ENCODE results near the gene IFIT2. TPM values are rescaled to one million over a fixed set of nuclear protein-coding genes. Genes with fewer than 3 reads are reported as not detected.
A peak's percentile ranks its signal among the peaks of the same experiment; 100 is the strongest.

IFIT2 gene
- total RNA-seq, 2 experiments from 2014 or later: 0.57 to 0.72 TPM

DNA sequence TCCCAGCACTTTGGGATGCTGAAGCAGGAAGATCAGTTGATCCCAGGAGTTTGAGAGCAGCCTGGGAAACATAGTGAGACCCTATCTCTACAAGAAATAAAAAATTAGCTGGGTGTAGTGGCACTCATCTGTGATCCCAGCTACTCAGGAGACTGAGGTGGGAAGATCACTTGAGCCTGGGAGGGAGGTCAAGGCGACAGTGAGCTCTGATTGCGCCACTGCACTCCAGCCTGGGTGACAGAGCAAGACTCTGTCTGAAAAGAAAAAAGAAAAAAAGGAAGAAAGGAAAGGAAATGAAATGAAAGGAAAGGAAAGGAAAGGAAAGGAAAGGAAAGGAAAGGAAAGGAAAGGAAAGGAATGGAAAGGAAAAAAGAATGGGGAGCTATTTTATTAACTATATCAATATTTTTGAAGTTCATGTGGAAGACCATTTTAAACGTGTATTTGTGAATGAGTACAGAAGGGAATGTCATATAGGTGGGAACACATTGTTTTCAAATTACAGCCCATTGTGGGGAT is 7.1 kb upstream of the IFIT2 start:
- no peak overlapping the region for H2AFZ ChIP-seq (ENCODE audit: low read length)
- no TSS peak for BruUV-seq (replicated peaks)
- H4K20me1 ChIP-seq (ENCODE audit: insufficient read depth, low read length): no peaks in the 10 kb centered on the region
- H3K27ac ChIP-seq (ENCODE audit: low read depth, low read length, poor library complexity, severe bottlenecking): no peak overlapping the region
- no peaks in the 10 kb centered on the region for H3K4me1 ChIP-seq (ENCODE audit: insufficient read depth, low read length, poor library complexity, severe bottlenecking)
- intact Hi-C loops (cut with micrococcal nuclease; ENCODE audit: unreplicated experiment): no loop called here
- H3K79me2 ChIP-seq (ENCODE audit: insufficient read depth, low read depth, low read length): no peaks in the 10 kb centered on the region
- no peaks in the 10 kb centered on the region for H3K36me3 ChIP-seq (ENCODE audit: insufficient read depth, low read length)
- no peaks in the 10 kb centered on the region for H3K9me2 ChIP-seq (ENCODE audit: insufficient read depth, low read length)
- H3K9me3 ChIP-seq (ENCODE audit: low read length): no peaks in the 10 kb centered on the region; the same call in 1 of the 2 replicates
- no peak for DNase-seq (ENCODE audit: low spot score)
- TF ChIP-seq CTCF (conservative IDR thresholded peaks at IDR 0.05; ENCODE audit: low read length) (no peak), EZH2phosphoT487 (IDR thresholded peaks at IDR 0.05; ENCODE audit: borderline replicate concordance, low read depth, low read length) (no peak)
- CTCF ChIA-PET (ENCODE audit: unreplicated experiment): no interaction called here
- H3K4me2 ChIP-seq (ENCODE audit: low read length): no peak overlapping the region
- POLR2A ChIA-PET: no interaction called here
- no peak overlapping the region for H3K4me3 ChIP-seq (ENCODE audit: low read depth, low read length, poor library complexity, severe bottlenecking)

GRCh38 chr10:89295597-89295996 is 6.2 kb upstream of the IFIT2 start:
- Histone ChIP-seq H3K9me2 (ENCODE audit: insufficient read depth, low read length) (no peaks in the 10 kb centered on the region), H3K4me1 (ENCODE audit: insufficient read depth, low read length, poor library complexity, severe bottlenecking) (no peaks in the 10 kb centered on the region), H3K79me2 (ENCODE audit: insufficient read depth, low read depth, low read length) (no peaks in the 10 kb centered on the region), H4K20me1 (ENCODE audit: insufficient read depth, low read length) (no peaks in the 10 kb centered on the region), H3K36me3 (ENCODE audit: insufficient read depth, low read length) (no peaks in the 10 kb centered on the region), H3K4me3 (ENCODE audit: low read depth, low read length, poor library complexity, severe bottlenecking) (no peak overlapping the region), H3K9me3 (ENCODE audit: low read length) (no peaks in the 10 kb centered on the region; the same call in 1 of the 2 replicates), H3K27ac (ENCODE audit: low read depth, low read length, poor library complexity, severe bottlenecking) (no peak overlapping the region), H3K4me2 (ENCODE audit: low read length) (no peak overlapping the region), H2AFZ (ENCODE audit: low read length) (no peak overlapping the region)
- CTCF ChIA-PET (ENCODE audit: unreplicated experiment): no interaction called here
- intact Hi-C loops (cut with micrococcal nuclease; ENCODE audit: unreplicated experiment): no loop called here
- no TSS peak for BruUV-seq (replicated peaks)
- POLR2A ChIA-PET: interaction anchor here (0.6 to 0.7 kb wide), 3 partner anchors 649 to 1862 kb away, joined by 3 to 5 read pairs (median 4); no protein-coding TSS in a partner anchor
- no peak for DNase-seq (ENCODE audit: low spot score)
- TF ChIP-seq EZH2phosphoT487 (IDR thresholded peaks at IDR 0.05; ENCODE audit: borderline replicate concordance, low read depth, low read length): no peak

DNA sequence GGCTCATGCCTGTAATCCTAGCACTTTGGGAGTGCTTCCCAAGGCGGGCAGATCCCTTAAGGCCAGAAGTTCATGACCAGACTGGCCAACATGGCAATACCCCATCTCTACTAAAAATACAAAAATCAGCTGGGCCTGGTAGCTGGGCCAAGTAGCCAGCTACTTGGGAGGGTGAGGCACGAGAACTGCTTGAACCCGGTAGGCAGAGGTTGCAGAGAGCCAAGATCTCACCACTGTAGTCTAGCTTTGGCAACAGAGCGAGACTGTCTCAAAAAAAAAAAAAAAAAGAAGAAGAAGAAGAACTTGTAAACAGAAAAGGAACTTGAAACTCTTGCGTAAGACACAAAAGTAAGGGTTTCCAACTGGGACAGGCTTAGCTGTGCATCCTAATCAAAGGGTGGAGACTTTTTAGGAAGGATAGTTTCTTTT is 5.6 kb upstream of the IFIT2 start:
- ChIA-PET POLR2A (interaction anchor here (0.6 to 0.7 kb wide), 2 partner anchors 648 to 1861 kb away, joined by 3 to 4 read pairs; no protein-coding TSS in a partner anchor), CTCF (ENCODE audit: unreplicated experiment) (no interaction called here)
- H4K20me1 ChIP-seq (ENCODE audit: insufficient read depth, low read length): no peaks in the 10 kb centered on the region
- no peak overlapping the region for H2AFZ ChIP-seq (ENCODE audit: low read length)
- no peaks in the 10 kb centered on the region for H3K36me3 ChIP-seq (ENCODE audit: insufficient read depth, low read length)
- TF ChIP-seq EZH2phosphoT487 (IDR thresholded peaks at IDR 0.05; ENCODE audit: borderline replicate concordance, low read depth, low read length) (no peak), CTCF (conservative IDR thresholded peaks at IDR 0.05; ENCODE audit: low read length) (no peak)
- H3K27ac ChIP-seq (ENCODE audit: low read depth, low read length, poor library complexity, severe bottlenecking): no peak overlapping the region
- BruUV-seq (replicated peaks): no TSS peak
- peak; percentile 11 for DNase-seq (ENCODE audit: low spot score)
- no peaks in the 10 kb centered on the region for H3K79me2 ChIP-seq (ENCODE audit: insufficient read depth, low read depth, low read length)
- no peaks in the 10 kb centered on the region for H3K9me2 ChIP-seq (ENCODE audit: insufficient read depth, low read length)
- H3K4me1 ChIP-seq (ENCODE audit: insufficient read depth, low read length, poor library complexity, severe bottlenecking): peaks cover 3% of the 10 kb centered on the region
- intact Hi-C loops (cut with micrococcal nuclease; ENCODE audit: unreplicated experiment): no loop called here
- H3K9me3 ChIP-seq (ENCODE audit: low read length): no peaks in the 10 kb centered on the region; the same call in 1 of the 2 replicates
- no peak overlapping the region for H3K4me2 ChIP-seq (ENCODE audit: low read length)
- no peak overlapping the region for H3K4me3 ChIP-seq (ENCODE audit: low read depth, low read length, poor library complexity, severe bottlenecking)

Data from OCI-LY7 (cell line).